Caco-2 (cell line): Measurements from ENCODE around the gene UGT1A5. TPM values are rescaled to one million over a fixed set of nuclear protein-coding genes. Genes with fewer than 3 reads are reported as not detected.

Experiments used
- BruUV-seq: library from RNA; stranded (reverse); fragments of 400-500 nt; replicated peaks from 2 replicates; lab custom pipeline; 2021; lab: Mats Ljungman, UMichigan
- CTCF ChIA-PET: fragments of 300-600 bp; sonication (Branson Sonifier 250); formaldehyde crosslinking; loops from one replicate; lab custom pipeline; 2022; ENCODE audit warnings: antibody characterized with exemption; lab: Charles Lee
- POLR2A ChIA-PET: fragments of 300-600 bp; sonication (Branson Sonifier 250); formaldehyde crosslinking; loops from one replicate; lab custom pipeline; 2022; ENCODE audit warnings: antibody characterized with exemption; lab: Charles Lee
- DNase-seq, 2 experiments: peaks; one replicate each; pipeline versions ENCODE4 v3.0.0 to v3.0.0-alpha.2; 2020 to 2022
- H3K27me3 ChIP-seq: replicated peaks from 2 replicates; pipeline ENCODE4 v1.6.0; 2011; ENCODE audit warnings: low read length; ENCODE audit not compliant: control insufficient read depth, insufficient read depth
- H3K36me3 ChIP-seq: 2 replicates; pipeline ENCODE4 v1.5.1; 2011; ENCODE audit warnings: low read length; ENCODE audit not compliant: control insufficient read depth, insufficient read depth
- H3K4me1 ChIP-seq: fragments of 250-450 bp; sonication (Bioruptor Pico); 2 replicates; pipeline ENCODE4 v1.5.1; 2020; ENCODE audit warnings: mild to moderate bottlenecking
- H3K4me3 ChIP-seq: 2 replicates; pipeline ENCODE4 v1.5.1; 2011; ENCODE audit warnings: low read depth, mild to moderate bottlenecking, control low read depth, low read length
- H3K9me3 ChIP-seq: fragments of 250-450 bp; sonication (Bioruptor Pico); 2 replicates; pipeline ENCODE4 v1.5.1; 2020; ENCODE audit warnings: mild to moderate bottlenecking, moderate library complexity
- H3K27ac Mint-ChIP-seq: one replicate; pipeline ENCODE4 v1.8.0; 2022; ENCODE audit warnings: mixed read lengths; ENCODE audit not compliant: unreplicated experiment
- H3K27me3 Mint-ChIP-seq: one replicate; pipeline ENCODE4 v1.8.0; 2022; ENCODE audit warnings: mixed read lengths; ENCODE audit not compliant: insufficient read depth, unreplicated experiment
- H3K36me3 Mint-ChIP-seq: one replicate; pipeline ENCODE4 v1.8.0; 2022; ENCODE audit warnings: mild to moderate bottlenecking, mixed read lengths; ENCODE audit not compliant: insufficient read depth, unreplicated experiment
- H3K4me1 Mint-ChIP-seq: one replicate; pipeline ENCODE4 v1.8.0; 2022; ENCODE audit warnings: low read depth, mixed read lengths; ENCODE audit not compliant: unreplicated experiment
- H3K4me3 Mint-ChIP-seq: one replicate; pipeline ENCODE4 v1.8.0; 2022; ENCODE audit warnings: mild to moderate bottlenecking, moderate library complexity, mixed read lengths; ENCODE audit not compliant: unreplicated experiment
- H3K9me3 Mint-ChIP-seq: one replicate; pipeline ENCODE4 v1.8.0; 2022; ENCODE audit warnings: mixed read lengths; ENCODE audit not compliant: unreplicated experiment
- intact Hi-C: fragments of 100-400 bp; cut with micrococcal nuclease; formaldehyde crosslinking; loops from one replicate; pipeline ENCODE4 v1.10.0; 2022; ENCODE audit not compliant: unreplicated experiment
- total RNA-seq: library from RNA; stranded (reverse); gene quantifications from 2 replicates; pipeline ENCODE4 v1.2.3, GENCODE V29; 2022
- TF ChIP-seq, protein P1 (sequence below), 2 experiments: fragments of 200-600 bp in 1 of 2; IDR thresholded peaks; 1 replicate in 1 of 2; 2 replicates in 1 of 2; pipeline versions ENCODE4 v1.5.1 to v1.8.0; 2011 to 2022; ENCODE audit warnings: antibody characterized with exemption in 1 of 2, control low read depth in 1 of 2, inconsistent platforms in 1 of 2, low read depth in 1 of 2, low read length in 1 of 2, mild to moderate bottlenecking in 1 of 2, moderate library complexity in 1 of 2; ENCODE audit not compliant: insufficient read depth in 1 of 2, severe bottlenecking in 1 of 2, unreplicated experiment in 1 of 2

The UGT1A5 gene
- total RNA-seq, 1 experiment from 2014 or later = 1.2 TPM

DNA sequence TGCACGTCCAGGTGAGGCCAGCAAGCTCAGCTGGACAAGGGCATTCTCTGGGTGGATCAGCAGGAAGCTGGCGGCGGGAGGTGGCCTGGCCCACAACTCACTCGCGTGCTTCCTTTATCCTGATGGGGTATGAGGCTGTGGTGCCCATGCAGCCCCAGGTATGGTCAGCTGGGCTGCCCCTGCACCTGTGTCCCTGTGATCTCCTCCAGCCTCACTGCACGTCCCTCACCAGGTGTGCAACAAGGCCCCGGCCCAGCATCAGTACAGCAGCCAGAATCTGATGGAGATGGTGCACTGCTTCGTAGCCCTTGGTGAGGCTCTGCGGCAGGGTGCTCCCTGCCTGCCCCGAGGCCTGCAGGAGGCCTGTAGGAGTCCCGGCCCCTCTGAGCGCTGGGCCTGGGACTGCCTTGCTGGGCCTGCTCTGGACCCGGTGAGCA, 83.0 kb downstream of the UGT1A5 start:
- H3K9me3 Mint-ChIP-seq = no peaks in the 10 kb centered on the region
- H3K27me3 Mint-ChIP-seq = no peaks in the 10 kb centered on the region
- Histone ChIP-seq H3K9me3 (no peaks in the 10 kb centered on the region), H3K36me3 (no peaks in the 10 kb centered on the region), H3K4me1 (no peaks in the 10 kb centered on the region), H3K27me3 (no peaks in the 10 kb centered on the region), H3K4me3 (no peak overlapping the region)
- H3K4me3 Mint-ChIP-seq = no peak overlapping the region
- no TSS peak for BruUV-seq
- ChIA-PET CTCF (no interaction called here), POLR2A (no interaction called here)
- TF ChIP-seq, protein P1, sequence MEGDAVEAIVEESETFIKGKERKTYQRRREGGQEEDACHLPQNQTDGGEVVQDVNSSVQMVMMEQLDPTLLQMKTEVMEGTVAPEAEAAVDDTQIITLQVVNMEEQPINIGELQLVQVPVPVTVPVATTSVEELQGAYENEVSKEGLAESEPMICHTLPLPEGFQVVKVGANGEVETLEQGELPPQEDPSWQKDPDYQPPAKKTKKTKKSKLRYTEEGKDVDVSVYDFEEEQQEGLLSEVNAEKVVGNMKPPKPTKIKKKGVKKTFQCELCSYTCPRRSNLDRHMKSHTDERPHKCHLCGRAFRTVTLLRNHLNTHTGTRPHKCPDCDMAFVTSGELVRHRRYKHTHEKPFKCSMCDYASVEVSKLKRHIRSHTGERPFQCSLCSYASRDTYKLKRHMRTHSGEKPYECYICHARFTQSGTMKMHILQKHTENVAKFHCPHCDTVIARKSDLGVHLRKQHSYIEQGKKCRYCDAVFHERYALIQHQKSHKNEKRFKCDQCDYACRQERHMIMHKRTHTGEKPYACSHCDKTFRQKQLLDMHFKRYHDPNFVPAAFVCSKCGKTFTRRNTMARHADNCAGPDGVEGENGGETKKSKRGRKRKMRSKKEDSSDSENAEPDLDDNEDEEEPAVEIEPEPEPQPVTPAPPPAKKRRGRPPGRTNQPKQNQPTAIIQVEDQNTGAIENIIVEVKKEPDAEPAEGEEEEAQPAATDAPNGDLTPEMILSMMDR (IDR thresholded peaks at IDR 0.05; ENCODE audit: insufficient read depth in 1 of 2, low read depth in 1 of 2, low read length in 1 of 2, severe bottlenecking in 1 of 2, unreplicated experiment in 1 of 2) = no peak
- intact Hi-C loops = no loop called here
- no peaks in the 10 kb centered on the region for H3K4me1 Mint-ChIP-seq
- H3K36me3 Mint-ChIP-seq = no peaks in the 10 kb centered on the region
- H3K27ac Mint-ChIP-seq = no peak overlapping the region
- DNase-seq = no peak

DNA sequence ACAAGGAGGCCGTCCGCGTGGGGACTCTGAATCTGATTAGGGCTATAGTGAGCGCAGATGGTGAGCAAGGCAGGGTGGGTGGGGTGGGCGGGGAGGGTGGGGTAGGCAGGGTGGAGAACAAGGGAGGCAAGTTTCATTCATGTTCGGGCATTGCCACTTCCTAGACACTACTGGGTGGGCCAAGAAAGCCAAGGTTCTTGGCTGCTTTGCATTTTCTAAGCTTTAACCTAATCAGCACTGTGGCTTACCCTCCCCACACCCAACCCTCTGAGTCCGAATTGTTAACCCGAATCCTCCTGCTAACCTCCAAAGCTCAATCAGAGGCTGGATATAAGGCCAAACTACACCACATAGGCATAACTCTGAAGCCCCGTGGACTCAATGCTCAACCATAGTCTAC, 83.5 kb downstream of the UGT1A5 start:
- Mint-ChIP-seq H3K36me3 (no peaks in the 10 kb centered on the region), H3K9me3 (no peaks in the 10 kb centered on the region), H3K4me1 (no peaks in the 10 kb centered on the region), H3K27ac (no peak overlapping the region), H3K4me3 (no peak overlapping the region), H3K27me3 (no peaks in the 10 kb centered on the region)
- Histone ChIP-seq H3K36me3 (no peaks in the 10 kb centered on the region), H3K4me1 (no peaks in the 10 kb centered on the region), H3K27me3 (no peaks in the 10 kb centered on the region), H3K9me3 (no peaks in the 10 kb centered on the region), H3K4me3 (no peak overlapping the region)
- intact Hi-C loops = no loop called here
- no TSS peak for BruUV-seq
- ChIA-PET POLR2A (no interaction called here), CTCF (no interaction called here)
- no peak for DNase-seq
- TF ChIP-seq, protein P1 (IDR thresholded peaks at IDR 0.05; ENCODE audit: insufficient read depth in 1 of 2, low read depth in 1 of 2, low read length in 1 of 2, severe bottlenecking in 1 of 2, unreplicated experiment in 1 of 2) = no peak

DNA sequence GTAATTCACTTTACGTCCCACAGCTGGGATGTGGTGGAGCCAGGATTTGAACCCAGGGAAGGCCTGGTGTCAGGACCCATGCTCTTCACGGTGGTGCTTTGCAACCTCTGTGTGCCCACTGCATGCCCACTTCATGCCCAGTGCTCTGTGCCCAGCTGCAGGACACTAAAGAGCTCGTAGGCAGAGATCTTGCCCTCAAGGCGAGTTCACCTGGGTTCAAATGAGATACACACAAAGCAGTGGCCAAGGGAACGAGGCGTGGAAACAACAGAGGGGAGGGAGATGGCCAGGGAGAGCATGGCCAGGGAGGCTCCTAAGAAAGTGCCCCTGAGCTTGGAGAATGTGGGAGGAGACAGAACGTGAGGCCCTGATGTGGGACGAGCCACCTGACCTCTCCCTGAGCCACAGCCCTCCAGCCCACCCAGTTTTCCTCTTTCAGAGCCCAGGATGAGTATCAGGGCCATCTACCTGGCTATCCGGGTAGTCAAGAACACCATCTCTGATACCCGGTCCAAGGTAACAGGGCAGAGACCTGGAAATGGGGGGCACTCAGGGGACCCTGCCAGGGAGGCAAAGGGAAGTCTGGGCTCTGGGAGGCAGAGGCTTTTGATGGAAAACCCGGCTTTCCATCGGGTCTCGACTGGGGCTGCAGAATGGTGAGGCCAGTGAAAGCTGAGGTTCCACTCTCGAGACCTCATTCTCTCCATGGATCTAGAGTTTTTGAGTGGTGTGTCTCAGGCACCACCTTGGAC, 85.8 kb downstream of the UGT1A5 start:
- Mint-ChIP-seq H3K36me3 (no peaks in the 10 kb centered on the region), H3K27me3 (no peaks in the 10 kb centered on the region), H3K4me3 (no peak overlapping the region), H3K4me1 (no peaks in the 10 kb centered on the region), H3K27ac (no peak overlapping the region), H3K9me3 (no peaks in the 10 kb centered on the region)
- H3K4me1 ChIP-seq = no peaks in the 10 kb centered on the region
- no peak for DNase-seq
- H3K4me3 ChIP-seq = no peak overlapping the region
- intact Hi-C loops = no loop called here
- TF ChIP-seq, protein P1 (IDR thresholded peaks at IDR 0.05; ENCODE audit: insufficient read depth in 1 of 2, low read depth in 1 of 2, low read length in 1 of 2, severe bottlenecking in 1 of 2, unreplicated experiment in 1 of 2) = no peak
- no TSS peak for BruUV-seq
- CTCF ChIA-PET = no interaction called here
- POLR2A ChIA-PET = no interaction called here
- no peaks in the 10 kb centered on the region for H3K27me3 ChIP-seq
- H3K36me3 ChIP-seq = no peaks in the 10 kb centered on the region
- no peaks in the 10 kb centered on the region for H3K9me3 ChIP-seq
